CD4-positive, alpha-beta memory T cell (primary cell): ENCODE results near the gene CTAGE9. TPM values are rescaled to one million over a fixed set of nuclear protein-coding genes. Genes with fewer than 3 reads are reported as not detected.
"Not testable (repeated sequence)": the region's sequence is repeated elsewhere in the genome, so short reads cannot be mapped to it uniquely, and the experiment has no call there.

Experiments
- CTCF ChIA-PET: fragments of 350-600 bp; sonication (Branson Sonifier 250); formaldehyde crosslinking; loops from one replicate; lab custom pipeline; 2021; ENCODE audit warnings: inconsistent platforms; ENCODE audit not compliant: partially characterized antibody; lab: Charles Lee
- POLR2A ChIA-PET: fragments of 350-600 bp; sonication (Branson Sonifier 250); formaldehyde crosslinking; loops from one replicate; lab custom pipeline; 2021; ENCODE audit not compliant: partially characterized antibody; lab: Charles Lee
- DNase-seq, 5 donors: peaks; one replicate each; pipeline versions ENCODE4 v3.0.0 to v3.0.0-alpha.2; 2020 to 2022; ENCODE audit warnings: mixed read lengths in 1 of 5
- H3K27ac ChIP-seq: one replicate; pipeline ENCODE4 v1.7.0; 2013; ENCODE audit warnings: low read depth, low read length
- H3K27me3 ChIP-seq: 2 replicates; pipeline ENCODE4 v1.7.0; 2013; ENCODE audit warnings: mild to moderate bottlenecking, low read length, moderate library complexity; ENCODE audit not compliant: insufficient read depth
- H3K36me3 ChIP-seq: 2 replicates; pipeline ENCODE4 v1.7.0; 2013; ENCODE audit warnings: mild to moderate bottlenecking, low read length, moderate library complexity; ENCODE audit not compliant: insufficient read depth
- H3K4me1 ChIP-seq: 2 replicates; pipeline ENCODE4 v1.7.0; 2013; ENCODE audit warnings: mild to moderate bottlenecking, low read length, moderate library complexity; ENCODE audit not compliant: insufficient read depth
- H3K4me3 ChIP-seq, 2 donors: one replicate each; pipeline ENCODE4 v1.7.0; 2013; ENCODE audit warnings: low read length in 2 of 2, mild to moderate bottlenecking in 1 of 2
- H3K9me3 ChIP-seq, 2 donors: one replicate each; pipeline ENCODE4 v1.7.0; 2013; ENCODE audit warnings: low read length in 2 of 2, control low read depth in 1 of 2; ENCODE audit not compliant: control insufficient read depth in 1 of 2
- H3K27ac Mint-ChIP-seq, 7 donors: one replicate each; pipeline ENCODE4 v1.8.0; 2020 to 2021; ENCODE audit warnings: mixed read lengths in 7 of 7, mild to moderate bottlenecking in 6 of 7, inconsistent platforms in 3 of 7, moderate library complexity in 3 of 7
- H3K27me3 Mint-ChIP-seq, 2 donors: one replicate each; pipeline ENCODE4 v1.8.0; 2020 to 2021; ENCODE audit warnings: mixed read lengths in 2 of 2
- H3K36me3 Mint-ChIP-seq, 2 donors: one replicate each; pipeline ENCODE4 v1.8.0; 2020 to 2021; ENCODE audit warnings: mixed read lengths in 2 of 2, inconsistent platforms in 1 of 2, mild to moderate bottlenecking in 1 of 2
- H3K4me1 Mint-ChIP-seq, 4 donors: one replicate each; pipeline ENCODE4 v1.8.0; 2020 to 2021; ENCODE audit warnings: mixed read lengths in 4 of 4, mild to moderate bottlenecking in 1 of 4
- H3K4me3 Mint-ChIP-seq, 8 donors: one replicate each; pipeline ENCODE4 v1.8.0; 2020 to 2021; ENCODE audit warnings: mixed read lengths in 8 of 8, mild to moderate bottlenecking in 7 of 8, moderate library complexity in 6 of 8, inconsistent platforms in 3 of 8
- H3K9me3 Mint-ChIP-seq, 8 donors: one replicate each; pipeline ENCODE4 v1.8.0; 2020 to 2021; ENCODE audit warnings: mixed read lengths in 8 of 8, mild to moderate bottlenecking in 5 of 8, inconsistent platforms in 3 of 8, moderate library complexity in 1 of 8
- intact Hi-C: fragments of 100-400 bp; cut with micrococcal nuclease; formaldehyde crosslinking; loops from one replicate; pipeline ENCODE4 v1.15.1; 2023
- polyA plus RNA-seq, 2 donors: library from polyadenylated mRNA; unstranded; fragments of 300-500 nt; fragmentation: Illumina TruSeq; gene quantifications; one replicate each; pipeline ENCODE4 v1.2.3, GENCODE V29; 2021
- total RNA-seq, 2 experiments: library from RNA; stranded (reverse); gene quantifications; one replicate each; pipeline ENCODE4 v1.2.3, GENCODE V29; 2021

The CTAGE9 gene
- total and polyA plus RNA-seq, 4 experiments from 2014 or later: not detected

DNA sequence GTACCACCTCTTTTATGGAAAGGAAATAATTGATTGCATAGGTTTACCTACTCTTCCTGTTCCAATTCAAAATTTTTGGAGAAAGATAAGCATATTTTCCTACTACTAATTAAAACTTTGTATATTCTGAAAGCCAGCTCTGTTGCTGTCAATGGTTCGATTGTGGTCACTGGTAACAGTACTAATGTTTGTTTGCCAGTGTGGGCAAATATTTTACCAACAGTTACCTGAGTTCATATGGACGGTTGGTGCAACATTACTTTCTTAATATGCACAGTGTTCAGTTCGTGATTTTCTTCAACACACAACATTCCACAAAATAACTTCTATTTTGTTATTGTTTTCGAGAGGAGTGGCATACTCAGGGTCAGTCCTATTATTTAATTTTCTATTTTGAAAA lies 17.1 kb upstream of the CTAGE9 start:
- no peak overlapping the region for H3K4me3 Mint-ChIP-seq
- H3K4me1 Mint-ChIP-seq: no peaks in the 10 kb centered on the region
- H3K27ac ChIP-seq: no peak overlapping the region
- H3K9me3 Mint-ChIP-seq: peaks cover 0 to 2% (median 0%) of the 10 kb centered on the region in 8 donors
- H3K9me3 ChIP-seq: no peaks in the 10 kb centered on the region
- ChIA-PET CTCF (interaction anchor here (0.7 to 1.2 kb wide), 2 partner anchors 11 to 32 kb away, joined by 3 to 5 read pairs; no protein-coding TSS in a partner anchor), POLR2A (no interaction called here)
- no peak overlapping the region for H3K27ac Mint-ChIP-seq
- no peaks in the 10 kb centered on the region for H3K4me1 ChIP-seq
- H3K36me3 Mint-ChIP-seq: no peaks in the 10 kb centered on the region
- H3K27me3 Mint-ChIP-seq: peaks cover 0 to 3% of the 10 kb centered on the region in 2 donors
- intact Hi-C loops: no loop called here
- H3K36me3 ChIP-seq: no peaks in the 10 kb centered on the region
- no peak for DNase-seq
- no peak overlapping the region for H3K4me3 ChIP-seq
- H3K27me3 ChIP-seq: no peaks in the 10 kb centered on the region

GRCh38 chr6:131727467-131727866 lies 16.6 kb upstream of the CTAGE9 start:
- Histone ChIP-seq H3K27ac (no peak overlapping the region), H3K36me3 (no peaks in the 10 kb centered on the region), H3K9me3 (no peaks in the 10 kb centered on the region), H3K4me3 (no peak overlapping the region), H3K27me3 (no peaks in the 10 kb centered on the region), H3K4me1 (no peaks in the 10 kb centered on the region)
- Mint-ChIP-seq H3K27ac (no peak overlapping the region), H3K9me3 (peaks cover 0 to 2% (median 0%) of the 10 kb centered on the region in 8 donors), H3K27me3 (peaks cover 0 to 3% of the 10 kb centered on the region in 2 donors), H3K4me3 (no peak overlapping the region), H3K36me3 (no peaks in the 10 kb centered on the region), H3K4me1 (no peaks in the 10 kb centered on the region)
- intact Hi-C loops: no loop called here
- CTCF ChIA-PET: interaction anchor here (0.7 to 1.2 kb wide), 2 partner anchors 10 to 32 kb away, joined by 3 to 5 read pairs; no protein-coding TSS in a partner anchor
- POLR2A ChIA-PET: no interaction called here
- DNase-seq: no peak

DNA sequence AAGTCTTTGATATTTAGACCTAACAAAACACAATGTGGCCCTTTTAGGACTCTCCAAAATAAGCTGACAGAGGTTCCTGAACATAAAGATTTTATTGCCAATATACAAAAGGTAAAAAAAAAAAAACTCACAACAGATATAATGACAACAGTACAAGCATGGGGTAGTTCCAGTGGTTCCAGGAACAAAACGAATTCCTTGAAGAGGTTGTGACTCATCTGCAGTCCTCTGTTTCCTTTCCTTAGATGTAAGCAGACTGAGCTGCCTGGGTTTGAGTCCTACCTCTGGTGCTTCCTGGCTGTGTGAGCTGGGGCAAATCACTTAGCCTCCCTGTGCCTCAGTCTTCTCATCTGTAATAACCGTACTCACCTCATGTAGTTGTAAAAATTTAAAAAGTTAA lies 13.3 kb upstream of the CTAGE9 start:
- POLR2A ChIA-PET: no interaction called here
- CTCF ChIA-PET: no interaction called here
- no peaks in the 10 kb centered on the region for H3K36me3 Mint-ChIP-seq
- H3K36me3 ChIP-seq: no peaks in the 10 kb centered on the region
- H3K4me1 ChIP-seq: no peaks in the 10 kb centered on the region
- peaks cover 0 to 2% (median 0%) of the 10 kb centered on the region in 8 donors for H3K9me3 Mint-ChIP-seq
- H3K27ac Mint-ChIP-seq: no peak overlapping the region
- H3K4me3 ChIP-seq: no peak overlapping the region
- no peak for DNase-seq
- no peaks in the 10 kb centered on the region for H3K9me3 ChIP-seq
- intact Hi-C loops: no loop called here
- H3K4me3 Mint-ChIP-seq: no peak overlapping the region
- no peak overlapping the region for H3K27ac ChIP-seq
- no peaks in the 10 kb centered on the region for H3K27me3 ChIP-seq
- H3K4me1 Mint-ChIP-seq: no peaks in the 10 kb centered on the region
- H3K27me3 Mint-ChIP-seq: no peaks in the 10 kb centered on the region

GRCh38 chr6:131721161-131721560 lies 10.3 kb upstream of the CTAGE9 start:
- H3K9me3 Mint-ChIP-seq: peaks cover 0 to under 1% (median 0%) of the 10 kb centered on the region in 8 donors

GRCh38 chr6:131717836-131718542 lies 7.2 kb upstream of the CTAGE9 start:
- CTCF ChIA-PET: no interaction called here
- peaks cover 0 to 1% of the 10 kb centered on the region in 2 donors for H3K27me3 Mint-ChIP-seq

More at GRCh38 chr6:131721161-131721560, 10.3 kb upstream of the CTAGE9 start:
- Mint-ChIP-seq H3K27me3 (no peaks in the 10 kb centered on the region), H3K4me1 (no peaks in the 10 kb centered on the region), H3K36me3 (no peaks in the 10 kb centered on the region), H3K27ac (no peak overlapping the region), H3K4me3 (no peak overlapping the region)
- no peaks in the 10 kb centered on the region for H3K36me3 ChIP-seq
- no peaks in the 10 kb centered on the region for H3K4me1 ChIP-seq
- H3K27ac ChIP-seq: no peak overlapping the region
- H3K27me3 ChIP-seq: no peaks in the 10 kb centered on the region
- ChIA-PET CTCF (interaction anchor here (0.9 to 1.4 kb wide), 2 partner anchors 9 to 10 kb away, joined by 3 read pairs; no protein-coding TSS in a partner anchor), POLR2A (no interaction called here)
- H3K9me3 ChIP-seq: no peaks in the 10 kb centered on the region
- DNase-seq: no peak
- intact Hi-C loops: no loop called here
- no peak overlapping the region for H3K4me3 ChIP-seq

DNA sequence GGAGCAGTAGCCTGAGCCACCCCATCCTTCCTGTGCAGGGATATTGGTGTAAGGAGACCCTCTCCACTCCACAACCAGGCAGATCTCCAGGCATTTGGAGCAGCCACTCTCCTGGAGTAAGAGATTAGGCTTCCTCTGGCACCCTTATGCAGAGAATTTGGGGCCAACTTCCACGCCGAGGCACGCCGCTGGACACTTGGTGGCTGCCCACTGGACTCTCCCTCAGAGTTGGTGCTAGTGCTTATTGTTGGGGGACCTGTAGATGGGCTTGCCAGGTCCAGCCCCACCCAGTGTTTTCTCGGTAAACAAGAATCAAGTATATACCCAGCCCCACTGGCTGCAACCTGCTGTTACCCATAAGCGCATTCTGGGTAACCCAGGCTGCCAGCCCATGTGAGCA lies 4.8 kb upstream of the CTAGE9 start:
- POLR2A ChIA-PET, H3K9me3 ChIP-seq, H3K36me3 ChIP-seq, H3K36me3 Mint-ChIP-seq, CTCF ChIA-PET, H3K4me3 ChIP-seq, H3K4me1 Mint-ChIP-seq, H3K9me3 Mint-ChIP-seq, H3K4me3 Mint-ChIP-seq, H3K27me3 Mint-ChIP-seq, H3K27ac Mint-ChIP-seq, intact Hi-C loops, H3K4me1 ChIP-seq, H3K27ac ChIP-seq, H3K27me3 ChIP-seq: not testable (repeated sequence)
- DNase-seq: peak in 2 of 5 donors; percentile 6 to 7

More at GRCh38 chr6:131717836-131718542, 7.2 kb upstream of the CTAGE9 start:
- intact Hi-C loops: no loop called here
- Histone ChIP-seq H3K4me3 (no peak overlapping the region), H3K9me3 (no peaks in the 10 kb centered on the region), H3K27me3 (no peaks in the 10 kb centered on the region), H3K4me1 (no peaks in the 10 kb centered on the region), H3K36me3 (no peaks in the 10 kb centered on the region), H3K27ac (no peak overlapping the region)
- no peaks in the 10 kb centered on the region for H3K36me3 Mint-ChIP-seq
- H3K4me3 Mint-ChIP-seq: no peak overlapping the region
- no peak overlapping the region for H3K27ac Mint-ChIP-seq
- no peaks in the 10 kb centered on the region for H3K4me1 Mint-ChIP-seq
- H3K9me3 Mint-ChIP-seq: no peaks in the 10 kb centered on the region
- POLR2A ChIA-PET: no interaction called here
- DNase-seq: no peak

- H3K27ac Mint-ChIP-seq, CTCF ChIA-PET, H3K4me1 Mint-ChIP-seq, H3K4me1 ChIP-seq, POLR2A ChIA-PET, H3K36me3 Mint-ChIP-seq, H3K36me3 ChIP-seq, H3K9me3 Mint-ChIP-seq, H3K9me3 ChIP-seq, intact Hi-C loops, H3K27me3 ChIP-seq, H3K4me3 Mint-ChIP-seq, DNase-seq, H3K4me3 ChIP-seq, H3K27ac ChIP-seq, H3K27me3 Mint-ChIP-seq: not testable (repeated sequence)
Measured at GRCh38 chr6:131703905-131704304, 6.9 kb downstream of the CTAGE9 start.
